ENCODE results near the gene MTHFSD. TPM values are rescaled to one million over a fixed set of nuclear protein-coding genes. Genes with fewer than 3 reads are reported as not detected.
A peak's percentile ranks its signal among the peaks of the same experiment; 100 is the strongest.

MTHFSD gene
- total and polyA plus RNA-seq, 2 donors (not counting 3 experiments of a cell fraction or from before 2014, with no cell fraction given) = 16.7 to 21.1 TPM

DNA sequence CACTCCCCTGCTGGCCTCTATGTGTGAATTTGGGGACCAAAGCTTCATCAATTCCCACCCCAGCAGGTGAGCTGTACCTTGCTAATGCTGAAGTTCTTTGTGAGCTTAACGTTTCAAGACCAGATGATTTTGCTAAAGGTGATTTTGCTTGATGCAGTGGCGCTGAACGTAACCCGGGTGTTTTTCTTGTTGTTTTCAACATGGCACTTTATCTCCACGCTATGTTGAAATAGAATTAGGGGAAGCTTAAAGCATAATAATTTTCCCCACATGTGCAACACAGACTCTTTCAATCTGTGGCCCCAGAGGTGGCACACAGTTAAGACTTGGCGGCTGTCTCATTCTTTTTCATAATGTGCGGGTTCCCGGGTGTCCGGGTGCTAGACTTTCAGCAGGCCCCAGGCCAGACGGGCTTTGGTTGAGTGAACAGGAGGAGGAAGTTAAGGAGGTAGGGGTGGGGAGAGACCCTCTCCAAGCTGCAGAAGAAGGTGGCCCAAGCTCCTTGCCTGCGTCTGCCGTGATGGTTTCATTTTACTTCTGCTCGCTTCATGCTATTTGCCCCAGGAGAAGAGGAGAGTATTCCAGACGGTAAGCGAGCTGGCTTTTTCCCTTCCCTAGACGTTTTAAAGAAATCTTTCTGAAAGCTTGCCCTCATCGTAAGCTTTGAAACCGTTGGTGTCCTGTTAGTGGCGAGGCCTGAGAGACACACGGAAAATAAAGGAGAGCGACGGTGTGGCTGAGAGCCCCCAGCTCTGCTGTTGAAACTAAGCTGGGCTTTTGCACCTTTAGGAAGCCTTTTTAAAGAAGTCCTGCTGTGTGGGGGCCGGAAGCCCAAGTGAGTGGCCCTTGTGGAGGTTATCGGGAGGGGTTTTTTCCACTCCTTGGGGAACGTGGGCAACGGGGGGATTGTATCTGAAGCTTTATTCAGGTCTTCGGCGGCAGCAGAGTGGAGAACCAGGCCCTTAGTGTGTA is 15.8 kb upstream of the MTHFSD start:
- TSS peak; percentile 27 for BruUV-seq (replicated peaks)
- H3K36me3 ChIP-seq (ENCODE audit: control insufficient read depth in 2 of 2, extremely low read depth in 1 of 2, insufficient read depth in 2 of 2, low read length in 2 of 2) = peaks cover 5 to 10% of the 10 kb centered on the region in 2 experiments
- ChIA-PET CTCF (interaction anchor here (0.9 to 10.4 kb wide), 14 partner anchors 91 to 727 kb away, joined by 3 to 283 read pairs (median 4); no protein-coding TSS in a partner anchor), POLR2A (interaction anchor here (0.9 kb wide), 1 partner anchor 266 kb away, joined by 4 read pairs; no protein-coding TSS in a partner anchor)
- no peak overlapping the region for H2AFZ ChIP-seq (ENCODE audit: low read depth, low read length)
- H3K27ac ChIP-seq (ENCODE audit: insufficient read depth, low read depth, low read length) = peak overlapping the region; percentile 78
- H4K20me1 ChIP-seq (replicated peaks; ENCODE audit: control insufficient read depth, extremely low read depth, insufficient read depth, low read length) = no peaks in the 10 kb centered on the region
- H3K4me2 ChIP-seq (ENCODE audit: insufficient read depth, low read length) = peak overlapping the region; percentile 76
- DNase-seq (ENCODE audit: low read depth, low spot score) = peak; percentile 57
- peak overlapping the region; percentile 86 for H3K9ac ChIP-seq (replicated peaks; ENCODE audit: extremely low read depth, insufficient read depth, low read length)
- H3K79me2 ChIP-seq (ENCODE audit: control insufficient read depth, insufficient read depth, low read length) = peaks cover 93% of the 10 kb centered on the region
- H3K27me3 ChIP-seq (ENCODE audit: control insufficient read depth in 2 of 2, insufficient read depth in 2 of 2, low read length in 2 of 2) = no peaks in the 10 kb centered on the region
- no peaks in the 10 kb centered on the region for H3K9me1 ChIP-seq (replicated peaks; ENCODE audit: control insufficient read depth, extremely low read depth, insufficient read depth, low read length)
- intact Hi-C loops (cut with micrococcal nuclease) (loop anchor here (1.0 to 2.0 kb wide), 2 partner anchors 94 to 109 kb away; no protein-coding TSS in a partner anchor), dilution Hi-C loops (cut with MboI; ENCODE audit: extremely low pct_ligation_motif_present, low sequenced_read_pairs) (no loop called here)
- no peaks in the 10 kb centered on the region for H3K9me3 ChIP-seq (replicated peaks; ENCODE audit: control insufficient read depth, insufficient read depth, low read length)
- H3K4me3 ChIP-seq (replicated peaks in 1 of 3; ENCODE audit: insufficient read depth in 1 of 3, low read depth in 1 of 3, low read length in 3 of 3) = peak overlapping the region; percentile 88 to 99 (median 94)
- peaks cover 35% of the 10 kb centered on the region for H3K4me1 ChIP-seq (ENCODE audit: control insufficient read depth, extremely low read depth, insufficient read depth, low read length)
- no peak for TF ChIP-seq MYC (IDR thresholded peaks at IDR 0.05; ENCODE audit: low read depth, low read length)
- no peak for TF ChIP-seq GATA2 (IDR thresholded peaks at IDR 0.05; ENCODE audit: insufficient read depth, insufficient read length, low read depth, low read length)
- no peak for TF ChIP-seq JUN (IDR thresholded peaks at IDR 0.05; ENCODE audit: borderline replicate concordance, insufficient read depth, insufficient read length, low read depth)
- TF ChIP-seq, protein P1, sequence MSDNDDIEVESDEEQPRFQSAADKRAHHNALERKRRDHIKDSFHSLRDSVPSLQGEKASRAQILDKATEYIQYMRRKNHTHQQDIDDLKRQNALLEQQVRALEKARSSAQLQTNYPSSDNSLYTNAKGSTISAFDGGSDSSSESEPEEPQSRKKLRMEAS (IDR thresholded peaks at IDR 0.05; ENCODE audit: insufficient read depth, insufficient read length) = no peak
- FAIRE-seq = peak; percentile 55
